SK-N-SH (cell line): ENCODE measurements around the gene FNDC3B. TPM values are rescaled to one million over a fixed set of nuclear protein-coding genes. Genes with fewer than 3 reads are reported as not detected.

ENCODE experiments used
- CTCF ChIA-PET: fragments of 300-600, 350-600 bp; formaldehyde crosslinking; extraction: SDS; loops from one replicate; lab custom pipeline; 2021; lab: Yijun Ruan, JAX
- POLR2A ChIA-PET: fragments of 350-600 bp; sonication (Branson Sonifier 250); formaldehyde crosslinking; extraction: SDS; loops from one replicate; lab custom pipeline; 2020; ENCODE audit warnings: antibody characterized with exemption, inconsistent platforms; lab: Yijun Ruan, JAX
- DNase-seq: peaks from one replicate; pipeline ENCODE4 v3.0.0; 2012
- H2AFZ ChIP-seq: fragments of 200-600 bp; sonication (generic); 2 replicates; pipeline ENCODE4 v1.8.1; 2016; ENCODE audit warnings: antibody characterized with exemption, mild to moderate bottlenecking, low read depth
- H3F3A ChIP-seq: fragments of 200-600 bp; sonication (generic); replicated peaks from 2 replicates; pipeline ENCODE3; 2016; ENCODE audit warnings: antibody characterized with exemption, mild to moderate bottlenecking; ENCODE audit not compliant: insufficient read depth
- H3K27ac ChIP-seq, 2 experiments: fragments of 200-500 bp in 1 of 2; fragments of 200-600 bp in 1 of 2; sonication (Bioruptor generic) in 1 of 2; sonication (generic), shearing (Covaris generic) in 1 of 2; 2 replicates each; pipeline versions ENCODE4 v1.5.1 to v1.6.1; 2014 to 2016; ENCODE audit warnings: low read depth in 2 of 2, inconsistent platforms in 1 of 2, low read length in 1 of 2, mild to moderate bottlenecking in 1 of 2, mixed read lengths in 1 of 2
- H3K27me3 ChIP-seq: fragments of 200-600 bp; sonication (generic), shearing (Covaris generic); 2 replicates; pipeline ENCODE4 v1.6.1; 2016; ENCODE audit warnings: mixed run types; ENCODE audit not compliant: insufficient read depth
- H3K36me3 ChIP-seq, 2 experiments: fragments of 200-500 bp in 1 of 2; fragments of 200-600 bp in 1 of 2; sonication (Bioruptor generic) in 1 of 2; sonication (generic) in 1 of 2; replicated peaks in 1 of 2; 2 replicates each; pipeline versions ENCODE3 to v1.5.1; 2014 to 2016; ENCODE audit warnings: low read length in 1 of 2, mild to moderate bottlenecking in 1 of 2; ENCODE audit not compliant: insufficient read depth in 2 of 2, control insufficient read depth in 1 of 2
- H3K4me1 ChIP-seq, 2 experiments: fragments of 200-500 bp in 1 of 2; fragments of 200-600 bp in 1 of 2; sonication (Bioruptor generic) in 1 of 2; sonication (generic), shearing (Covaris generic) in 1 of 2; 2 replicates each; pipeline versions ENCODE4 v1.5.1 to v1.6.1; 2014 to 2016; ENCODE audit warnings: low read depth in 1 of 2, low read length in 1 of 2, mixed run types in 1 of 2; ENCODE audit not compliant: insufficient read depth in 2 of 2, control insufficient read depth in 1 of 2
- H3K4me2 ChIP-seq: fragments of 200-600 bp; sonication (generic), shearing (Covaris generic); 2 replicates; pipeline ENCODE4 v1.6.1; 2017; ENCODE audit warnings: mixed run types
- H3K4me3 ChIP-seq, 2 experiments: fragments of 200-500 bp in 1 of 2; fragments of 200-600 bp in 1 of 2; sonication (Bioruptor generic) in 1 of 2; sonication (generic), shearing (Covaris generic) in 1 of 2; 2 replicates each; pipeline versions ENCODE4 v1.5.1 to v1.8.1; 2014 to 2016; ENCODE audit warnings: low read depth in 2 of 2, inconsistent platforms in 1 of 2, low read length in 1 of 2, mild to moderate bottlenecking in 1 of 2, mixed read lengths in 1 of 2, moderate library complexity in 1 of 2
- H3K79me2 ChIP-seq: fragments of 200-600 bp; sonication (generic); 2 replicates; pipeline ENCODE4 v1.8.1; 2017; ENCODE audit warnings: mild to moderate bottlenecking; ENCODE audit not compliant: insufficient read depth
- H3K9ac ChIP-seq: fragments of 200-600 bp; sonication (generic); 2 replicates; pipeline ENCODE4 v1.6.1; 2017; ENCODE audit warnings: mixed run types
- H3K9me2 ChIP-seq: fragments of 200-600 bp; sonication (generic); 2 replicates; pipeline ENCODE4 v1.6.1; 2017; ENCODE audit warnings: mixed run types
- H3K9me3 ChIP-seq: fragments of 200-600 bp; sonication (generic); 2 replicates; pipeline ENCODE4 v1.6.1; 2017; ENCODE audit warnings: mixed run types, mild to moderate bottlenecking, moderate library complexity
- H4K20me1 ChIP-seq: fragments of 200-600 bp; sonication (generic); 2 replicates; pipeline ENCODE4 v1.6.1; 2017; ENCODE audit warnings: mild to moderate bottlenecking, mixed run types; ENCODE audit not compliant: insufficient read depth
- EP300 ChIP-seq, 2 experiments: IDR thresholded peaks; 2 replicates each; pipeline versions ENCODE4 v1.4.0 to v1.6.1; 2012; ENCODE audit warnings: borderline replicate concordance in 1 of 2, low read depth in 1 of 2, low read length in 1 of 2
- EZH2phosphoT487 ChIP-seq: fragments of 200-600 bp; sonication (generic); IDR thresholded peaks from 2 replicates; pipeline ENCODE4 v1.6.1; 2017; ENCODE audit warnings: low read depth, mixed run types, mild to moderate bottlenecking, antibody characterized with exemption, moderate library complexity, borderline replicate concordance
- NFIC ChIP-seq: IDR thresholded peaks from 2 replicates; pipeline ENCODE4 v1.4.0; 2012; ENCODE audit warnings: borderline replicate concordance
- RAD21 ChIP-seq: IDR thresholded peaks from 2 replicates; pipeline ENCODE4 v1.6.1; 2012; ENCODE audit warnings: mild to moderate bottlenecking, low read length
- RFX5 ChIP-seq: IDR thresholded peaks from 2 replicates; pipeline ENCODE4 v1.6.1; 2012; ENCODE audit warnings: mild to moderate bottlenecking, improper control_type of control experiment, low read length
- RXRA ChIP-seq: IDR thresholded peaks from 2 replicates; pipeline ENCODE4 v1.4.0; 2012; ENCODE audit warnings: low read depth, mild to moderate bottlenecking, borderline replicate concordance
- SIN3A ChIP-seq: IDR thresholded peaks from 2 replicates; pipeline ENCODE4 v1.6.1; 2012; ENCODE audit warnings: low read depth, mild to moderate bottlenecking, low read length, moderate library complexity, borderline replicate concordance
- SMC3 ChIP-seq: IDR thresholded peaks from 2 replicates; pipeline ENCODE4 v1.6.1; 2012; ENCODE audit warnings: low read depth, low read length, improper control_type of control experiment
- TEAD4 ChIP-seq: IDR thresholded peaks from 2 replicates; pipeline ENCODE4 v1.4.0; 2012; ENCODE audit warnings: mild to moderate bottlenecking, borderline replicate concordance; ENCODE audit not compliant: insufficient read depth
- WGBS: methylation state at CpG from one replicate; pipeline ENCODE4 v1.1.6; 2017; ENCODE audit warnings: low lambda C conversion rate; 5-methylcytosine and 5-hydroxymethylcytosine counted together
- polyA plus RNA-seq, 3 experiments: library from polyadenylated mRNA; depleted of rRNA; stranded (reverse); fragments of >200 nt; gene quantifications; 2 replicates each; pipeline ENCODE4 v1.2.3, GENCODE V29; 2012
- TF ChIP-seq, protein P1 (sequence below): fragments of 200-600 bp; sonication (generic); IDR thresholded peaks from 2 replicates; pipeline ENCODE4 v1.6.1; 2017; ENCODE audit warnings: antibody characterized with exemption, mild to moderate bottlenecking, moderate library complexity
- TF ChIP-seq, protein P2 (sequence below): IDR thresholded peaks from 2 replicates; pipeline ENCODE4 v1.4.0; 2012; ENCODE audit warnings: low read depth, borderline replicate concordance

Gene FNDC3B
- polyA plus RNA-seq, 1 of the 3 experiments (the other 2 are of a cell fraction), result 10.4 TPM

DNA sequence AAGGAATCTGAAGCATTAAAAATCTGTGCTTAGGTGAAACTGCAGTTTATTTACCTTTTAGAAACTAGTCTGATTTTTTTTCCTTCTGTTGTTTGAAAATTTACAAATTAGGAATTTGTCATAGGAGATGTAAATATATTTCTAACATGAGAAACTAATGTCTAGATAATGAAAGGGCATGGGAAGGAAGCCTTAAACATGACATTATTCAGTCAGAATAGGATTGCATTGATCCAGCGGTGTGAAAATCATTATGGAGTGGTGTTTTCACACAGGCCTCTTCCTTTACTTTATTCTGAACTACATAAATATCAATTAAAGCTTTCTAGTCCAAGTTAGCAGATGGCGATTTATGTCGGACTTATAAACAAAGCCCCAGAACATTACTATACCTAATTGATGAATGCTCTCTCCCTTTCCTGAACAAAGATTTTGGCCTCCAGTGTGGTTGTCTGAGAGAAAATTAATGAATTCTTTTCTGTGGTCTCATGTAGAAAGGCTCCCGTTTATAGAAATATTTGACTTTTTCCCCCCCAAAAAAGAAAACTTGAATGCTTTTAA lies 37.9 kb downstream of the FNDC3B start (continued):
- TF ChIP-seq, protein P1, sequence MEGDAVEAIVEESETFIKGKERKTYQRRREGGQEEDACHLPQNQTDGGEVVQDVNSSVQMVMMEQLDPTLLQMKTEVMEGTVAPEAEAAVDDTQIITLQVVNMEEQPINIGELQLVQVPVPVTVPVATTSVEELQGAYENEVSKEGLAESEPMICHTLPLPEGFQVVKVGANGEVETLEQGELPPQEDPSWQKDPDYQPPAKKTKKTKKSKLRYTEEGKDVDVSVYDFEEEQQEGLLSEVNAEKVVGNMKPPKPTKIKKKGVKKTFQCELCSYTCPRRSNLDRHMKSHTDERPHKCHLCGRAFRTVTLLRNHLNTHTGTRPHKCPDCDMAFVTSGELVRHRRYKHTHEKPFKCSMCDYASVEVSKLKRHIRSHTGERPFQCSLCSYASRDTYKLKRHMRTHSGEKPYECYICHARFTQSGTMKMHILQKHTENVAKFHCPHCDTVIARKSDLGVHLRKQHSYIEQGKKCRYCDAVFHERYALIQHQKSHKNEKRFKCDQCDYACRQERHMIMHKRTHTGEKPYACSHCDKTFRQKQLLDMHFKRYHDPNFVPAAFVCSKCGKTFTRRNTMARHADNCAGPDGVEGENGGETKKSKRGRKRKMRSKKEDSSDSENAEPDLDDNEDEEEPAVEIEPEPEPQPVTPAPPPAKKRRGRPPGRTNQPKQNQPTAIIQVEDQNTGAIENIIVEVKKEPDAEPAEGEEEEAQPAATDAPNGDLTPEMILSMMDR, result no peak
- no peak for TF ChIP-seq SIN3A

DNA sequence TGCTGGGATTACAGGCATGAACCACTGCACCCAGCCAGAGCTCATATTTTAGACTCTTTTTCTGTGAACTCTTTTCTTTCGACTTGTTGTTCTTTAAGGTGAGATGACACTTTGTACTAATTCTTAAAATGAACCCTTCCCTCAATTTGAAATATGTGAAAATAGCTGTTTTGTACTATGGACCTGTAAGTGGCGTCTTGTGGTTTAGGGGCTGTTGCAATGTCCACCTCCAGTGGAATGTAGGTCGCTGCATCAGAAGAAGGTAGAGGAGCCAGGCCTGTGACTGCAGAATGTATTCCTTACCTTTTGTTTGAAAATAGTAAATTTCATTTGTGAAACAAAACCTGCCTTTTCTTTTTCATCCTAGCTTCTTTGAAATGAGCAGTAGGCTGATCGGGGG lies 38.9 kb downstream of the FNDC3B start:
- Histone ChIP-seq H3K27me3 (no peaks in the 10 kb centered on the region), H2AFZ (no peak overlapping the region), H3K4me1 (peaks cover 4 to 11% of the 10 kb centered on the region in 2 experiments; a peak in 3 of 4 replicates), H3K4me2 (no peak overlapping the region), H3F3A (peaks cover 16% of the 10 kb centered on the region), H3K9me2 (no peaks in the 10 kb centered on the region), H4K20me1 (peaks cover 87% of the 10 kb centered on the region), H3K27ac (no peak overlapping the region), H3K79me2 (peaks cover 99% of the 10 kb centered on the region), H3K4me3 (no peak overlapping the region), H3K9me3 (no peaks in the 10 kb centered on the region), H3K9ac (no peak overlapping the region), H3K36me3 (peaks cover 6 to 38% of the 10 kb centered on the region in 2 experiments)
- ChIA-PET CTCF (interaction anchor here (0.8 kb wide), 1 partner anchor 14 kb away, joined by 3 read pairs; no protein-coding TSS in a partner anchor), POLR2A (no interaction called here)
- TF ChIP-seq SMC3, result no peak
- no peak for TF ChIP-seq RXRA
- no peak for TF ChIP-seq RAD21
- no peak for TF ChIP-seq EZH2phosphoT487
- no peak for TF ChIP-seq TEAD4
- WGBS, result 80% methylated on average over 4 of the region's 4 CpGs
- no peak for DNase-seq

DNA sequence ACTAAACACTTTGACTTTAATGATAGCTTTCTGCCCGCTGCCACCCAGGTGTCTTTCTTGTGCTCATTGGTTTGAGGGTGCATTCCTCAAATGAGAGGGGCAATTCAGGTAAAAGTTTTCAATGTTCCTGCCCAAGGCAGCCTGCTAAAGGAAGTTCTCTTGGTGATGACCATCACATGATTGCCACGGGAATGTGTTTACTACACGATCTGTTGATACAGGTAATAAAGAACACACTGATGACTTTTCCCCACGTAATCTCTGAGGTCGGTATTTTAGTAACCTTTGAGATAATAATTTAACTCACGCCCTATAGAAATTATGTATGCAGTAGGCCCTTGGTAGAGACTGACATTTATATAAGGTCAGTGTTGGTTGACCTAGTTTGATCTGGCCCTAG lies 39.3 kb downstream of the FNDC3B start:
- no peaks in the 10 kb centered on the region for H3K27me3 ChIP-seq
- H3K36me3 ChIP-seq, result peaks cover 6 to 43% of the 10 kb centered on the region in 2 experiments
- H3F3A ChIP-seq, result peaks cover 18% of the 10 kb centered on the region
- TF ChIP-seq, protein P2, sequence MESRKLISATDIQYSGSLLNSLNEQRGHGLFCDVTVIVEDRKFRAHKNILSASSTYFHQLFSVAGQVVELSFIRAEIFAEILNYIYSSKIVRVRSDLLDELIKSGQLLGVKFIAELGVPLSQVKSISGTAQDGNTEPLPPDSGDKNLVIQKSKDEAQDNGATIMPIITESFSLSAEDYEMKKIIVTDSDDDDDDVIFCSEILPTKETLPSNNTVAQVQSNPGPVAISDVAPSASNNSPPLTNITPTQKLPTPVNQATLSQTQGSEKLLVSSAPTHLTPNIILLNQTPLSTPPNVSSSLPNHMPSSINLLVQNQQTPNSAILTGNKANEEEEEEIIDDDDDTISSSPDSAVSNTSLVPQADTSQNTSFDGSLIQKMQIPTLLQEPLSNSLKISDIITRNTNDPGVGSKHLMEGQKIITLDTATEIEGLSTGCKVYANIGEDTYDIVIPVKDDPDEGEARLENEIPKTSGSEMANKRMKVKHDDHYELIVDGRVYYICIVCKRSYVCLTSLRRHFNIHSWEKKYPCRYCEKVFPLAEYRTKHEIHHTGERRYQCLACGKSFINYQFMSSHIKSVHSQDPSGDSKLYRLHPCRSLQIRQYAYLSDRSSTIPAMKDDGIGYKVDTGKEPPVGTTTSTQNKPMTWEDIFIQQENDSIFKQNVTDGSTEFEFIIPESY, result no peak
- TF ChIP-seq SIN3A (no peak), RFX5 (no peak), EP300 (IDR thresholded peaks at IDR 0.05; ENCODE audit: borderline replicate concordance in 1 of 2, low read depth in 1 of 2, low read length in 1 of 2) (no peak), NFIC (no peak)
- TF ChIP-seq, all 33 proteins: peak for 0
- Histone ChIP-seq H3K4me3 (no peak overlapping the region), H2AFZ (no peak overlapping the region), H3K27ac (no peak overlapping the region), H3K4me2 (no peak overlapping the region), H3K79me2 (peaks cover 99% of the 10 kb centered on the region), H3K9me3 (no peaks in the 10 kb centered on the region), H4K20me1 (peaks cover 84% of the 10 kb centered on the region), H3K4me1 (peaks cover 4 to 11% of the 10 kb centered on the region in 2 experiments; a peak in 3 of 4 replicates), H3K9ac (no peak overlapping the region), H3K9me2 (no peaks in the 10 kb centered on the region)
- POLR2A ChIA-PET, result no interaction called here
- DNase-seq, result no peak
- 93% methylated on average over 6 of the region's 6 CpGs for WGBS
- CTCF ChIA-PET, result no interaction called here
